GM12875 (cell line): Measurements from ENCODE around the gene ADAP2.
"Not testable (repeated sequence)": the region's sequence is repeated elsewhere in the genome, so short reads cannot be mapped to it uniquely, and the experiment has no call there.

ENCODE experiments used
- H3K4me3 ChIP-seq: one replicate; pipeline ENCODE4 v1.5.1; 2011; ENCODE audit warnings: low read depth, low read length, control low read depth
- TF ChIP-seq, protein P1 (sequence below): IDR thresholded peaks from 2 replicates; pipeline ENCODE4 v1.5.1; 2011; ENCODE audit warnings: low read depth, mild to moderate bottlenecking, control low read depth, inconsistent platforms, low read length, moderate library complexity, borderline replicate concordance; ENCODE audit not compliant: insufficient read depth

The ADAP2 gene

DNA sequence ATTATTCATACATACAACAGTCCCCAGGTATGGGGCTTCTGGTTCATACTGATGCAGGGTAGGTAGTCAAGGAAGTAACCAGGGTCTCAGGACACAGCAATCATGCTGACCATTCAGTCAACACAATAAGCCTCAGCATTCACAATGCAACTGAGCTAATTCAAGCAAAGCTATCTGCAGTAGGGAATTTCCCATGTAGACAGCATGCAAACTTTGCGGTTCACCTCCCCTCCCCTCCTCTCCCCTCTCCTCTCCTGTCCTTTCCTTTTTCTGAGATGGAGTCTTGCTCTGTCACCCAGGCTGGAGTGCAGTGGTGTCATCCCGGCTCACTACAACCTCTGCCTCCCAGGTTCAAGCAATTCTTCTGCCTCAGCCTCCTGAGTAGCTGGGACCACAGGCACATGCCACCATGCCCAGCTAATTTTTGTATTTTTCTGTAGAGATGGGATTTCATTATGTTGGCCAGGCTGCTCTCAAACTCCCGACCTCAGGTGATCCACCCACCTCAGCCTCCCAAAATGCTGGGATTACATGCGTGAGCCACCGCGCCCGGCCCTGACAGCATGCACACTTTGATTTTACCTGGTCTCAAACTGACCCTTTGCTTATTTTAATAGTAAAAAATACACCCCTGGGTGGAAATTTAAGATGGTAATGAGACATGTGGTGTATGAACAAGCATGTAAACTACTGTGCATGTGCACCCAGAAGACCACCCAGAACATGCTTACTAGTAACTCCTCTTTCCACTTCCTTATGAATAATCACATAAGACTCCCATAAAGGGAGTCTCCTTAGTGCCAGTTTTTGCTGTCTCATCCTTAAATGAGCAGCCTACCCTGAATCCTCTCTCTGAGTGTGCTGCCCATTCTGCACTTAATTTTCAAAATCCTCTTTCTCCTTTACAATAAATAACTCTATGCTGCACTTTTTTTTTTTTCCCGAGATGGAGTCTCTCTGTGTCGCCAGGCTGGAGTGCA lies 39.8 kb downstream of the ADAP2 start:
- H3K4me3 ChIP-seq = no peak overlapping the region
- TF ChIP-seq, protein P1, sequence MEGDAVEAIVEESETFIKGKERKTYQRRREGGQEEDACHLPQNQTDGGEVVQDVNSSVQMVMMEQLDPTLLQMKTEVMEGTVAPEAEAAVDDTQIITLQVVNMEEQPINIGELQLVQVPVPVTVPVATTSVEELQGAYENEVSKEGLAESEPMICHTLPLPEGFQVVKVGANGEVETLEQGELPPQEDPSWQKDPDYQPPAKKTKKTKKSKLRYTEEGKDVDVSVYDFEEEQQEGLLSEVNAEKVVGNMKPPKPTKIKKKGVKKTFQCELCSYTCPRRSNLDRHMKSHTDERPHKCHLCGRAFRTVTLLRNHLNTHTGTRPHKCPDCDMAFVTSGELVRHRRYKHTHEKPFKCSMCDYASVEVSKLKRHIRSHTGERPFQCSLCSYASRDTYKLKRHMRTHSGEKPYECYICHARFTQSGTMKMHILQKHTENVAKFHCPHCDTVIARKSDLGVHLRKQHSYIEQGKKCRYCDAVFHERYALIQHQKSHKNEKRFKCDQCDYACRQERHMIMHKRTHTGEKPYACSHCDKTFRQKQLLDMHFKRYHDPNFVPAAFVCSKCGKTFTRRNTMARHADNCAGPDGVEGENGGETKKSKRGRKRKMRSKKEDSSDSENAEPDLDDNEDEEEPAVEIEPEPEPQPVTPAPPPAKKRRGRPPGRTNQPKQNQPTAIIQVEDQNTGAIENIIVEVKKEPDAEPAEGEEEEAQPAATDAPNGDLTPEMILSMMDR = no peak

DNA sequence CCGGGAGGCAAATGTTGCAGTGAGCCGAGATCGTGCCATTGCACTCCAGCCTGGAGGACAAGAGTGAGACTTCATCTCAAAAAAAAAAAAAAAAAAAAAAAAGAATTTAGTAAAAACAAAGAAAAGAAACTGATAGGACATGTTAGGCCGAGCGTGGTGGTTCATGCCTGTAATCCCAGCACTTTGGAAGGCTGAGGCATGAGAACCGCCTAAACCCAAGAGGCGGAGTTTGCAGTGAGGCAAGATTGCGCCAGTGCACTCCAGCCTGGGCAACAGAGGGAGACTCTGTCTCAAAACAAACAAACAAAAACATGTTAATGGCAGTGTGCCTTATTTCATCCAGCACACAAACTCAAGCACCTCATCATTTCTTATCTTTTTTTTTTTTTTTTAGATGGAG lies 42.6 kb downstream of the ADAP2 start:
- H3K4me3 ChIP-seq = not testable (repeated sequence)

DNA sequence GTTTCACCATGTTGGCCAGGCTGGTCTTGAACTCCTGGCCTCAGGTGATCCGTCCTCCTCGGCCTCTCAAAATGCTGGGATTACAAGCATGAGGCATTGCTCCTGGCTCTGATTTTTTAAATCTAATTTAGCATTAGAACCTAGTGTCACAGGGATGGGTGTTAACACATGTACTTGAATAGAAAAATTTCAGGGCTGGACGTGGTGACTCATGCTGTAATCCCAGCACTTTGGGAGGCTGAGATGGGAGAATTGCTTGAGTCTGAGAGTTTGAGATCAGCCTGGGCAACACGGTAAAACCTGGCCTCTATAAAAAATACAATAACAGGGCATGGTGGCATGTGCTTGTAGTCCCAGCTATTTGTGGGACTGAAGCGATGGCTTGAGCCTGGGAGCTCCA lies 43.1 kb downstream of the ADAP2 start:
- TF ChIP-seq, protein P1 = no peak
- H3K4me3 ChIP-seq = no peak overlapping the region

DNA sequence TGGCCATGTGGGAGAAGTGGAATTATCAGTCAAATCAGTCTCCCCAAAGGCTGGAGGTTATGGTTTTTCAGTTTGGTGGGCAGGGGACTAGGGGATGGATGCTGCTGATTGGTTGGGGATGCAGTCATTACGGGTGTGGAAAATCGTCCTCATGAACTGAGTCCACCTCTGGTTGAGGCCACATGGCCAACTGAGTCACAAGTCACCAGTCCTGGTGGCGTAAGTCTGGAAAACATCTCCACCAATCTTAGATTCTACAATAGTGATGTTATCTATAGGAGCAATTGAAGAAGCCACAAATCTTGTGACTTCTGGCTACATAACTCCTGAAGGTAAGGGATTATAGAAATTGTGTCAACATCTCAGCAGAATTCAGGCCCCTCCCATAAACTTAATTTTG lies 43.9 kb downstream of the ADAP2 start:
- no peak overlapping the region for H3K4me3 ChIP-seq
- TF ChIP-seq, protein P1 = no peak

DNA sequence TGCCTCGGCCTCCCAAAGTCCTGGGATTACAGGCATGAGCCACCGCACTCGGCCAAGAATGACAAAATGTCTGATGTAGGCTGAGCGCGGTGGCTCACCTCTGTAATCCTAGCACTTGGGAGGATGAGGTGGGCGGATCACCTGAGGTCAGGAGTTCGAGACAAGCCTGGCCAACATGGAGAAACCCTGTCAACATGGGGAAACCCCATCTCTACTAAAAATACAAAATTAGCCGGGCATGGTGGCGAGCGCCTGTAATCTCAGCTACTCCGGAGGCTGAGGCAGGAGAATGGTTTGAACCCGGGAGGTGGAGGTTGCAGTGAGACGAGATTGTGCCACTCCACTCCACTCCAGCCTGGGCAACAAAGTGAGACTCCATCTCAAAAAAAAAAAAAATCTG lies 46.2 kb downstream of the ADAP2 start:
- peak overlapping the region; percentile 2 for H3K4me3 ChIP-seq

DNA sequence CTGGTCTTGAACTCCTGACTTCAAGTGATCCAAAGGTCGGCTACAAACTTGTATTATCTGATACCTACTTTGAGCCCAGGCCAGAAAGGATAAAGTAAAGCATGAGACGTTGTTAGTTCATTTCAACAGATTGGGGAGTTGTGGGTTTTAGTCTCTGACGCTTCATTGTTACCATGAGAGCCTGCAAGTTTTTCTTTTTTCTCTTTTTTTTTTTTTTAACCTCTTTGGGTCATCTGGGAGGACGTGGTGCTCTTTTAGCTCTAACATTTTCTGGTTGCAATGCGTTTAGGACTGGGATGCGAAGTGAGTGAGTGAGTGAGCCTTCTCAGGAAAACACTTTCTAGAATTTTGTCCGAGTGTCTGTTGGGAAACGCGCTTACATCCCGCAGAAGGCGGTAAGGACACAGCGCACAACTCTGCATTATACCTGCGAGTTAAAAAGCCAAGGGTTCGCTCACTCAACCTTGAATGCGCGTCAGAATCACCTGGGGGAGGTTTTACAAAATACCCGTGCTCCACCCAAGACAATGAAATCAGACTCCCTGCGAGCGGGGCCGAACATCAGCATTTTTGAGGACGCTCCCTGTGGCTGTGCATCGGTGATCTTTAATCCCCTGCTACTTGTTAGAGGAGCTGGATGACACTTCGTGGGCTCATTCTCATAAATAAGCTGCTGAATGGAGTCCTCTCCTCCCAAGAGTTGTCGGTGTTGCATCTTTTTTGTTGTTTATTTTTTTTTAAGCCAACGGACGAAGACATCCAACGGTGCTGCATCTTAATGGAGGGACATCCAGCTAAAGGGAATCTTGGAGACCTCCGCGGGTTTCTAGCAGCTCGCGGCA lies 48.5 kb downstream of the ADAP2 start:
- TF ChIP-seq, protein P1 = no peak
- peak overlapping the region; percentile 88 for H3K4me3 ChIP-seq

DNA sequence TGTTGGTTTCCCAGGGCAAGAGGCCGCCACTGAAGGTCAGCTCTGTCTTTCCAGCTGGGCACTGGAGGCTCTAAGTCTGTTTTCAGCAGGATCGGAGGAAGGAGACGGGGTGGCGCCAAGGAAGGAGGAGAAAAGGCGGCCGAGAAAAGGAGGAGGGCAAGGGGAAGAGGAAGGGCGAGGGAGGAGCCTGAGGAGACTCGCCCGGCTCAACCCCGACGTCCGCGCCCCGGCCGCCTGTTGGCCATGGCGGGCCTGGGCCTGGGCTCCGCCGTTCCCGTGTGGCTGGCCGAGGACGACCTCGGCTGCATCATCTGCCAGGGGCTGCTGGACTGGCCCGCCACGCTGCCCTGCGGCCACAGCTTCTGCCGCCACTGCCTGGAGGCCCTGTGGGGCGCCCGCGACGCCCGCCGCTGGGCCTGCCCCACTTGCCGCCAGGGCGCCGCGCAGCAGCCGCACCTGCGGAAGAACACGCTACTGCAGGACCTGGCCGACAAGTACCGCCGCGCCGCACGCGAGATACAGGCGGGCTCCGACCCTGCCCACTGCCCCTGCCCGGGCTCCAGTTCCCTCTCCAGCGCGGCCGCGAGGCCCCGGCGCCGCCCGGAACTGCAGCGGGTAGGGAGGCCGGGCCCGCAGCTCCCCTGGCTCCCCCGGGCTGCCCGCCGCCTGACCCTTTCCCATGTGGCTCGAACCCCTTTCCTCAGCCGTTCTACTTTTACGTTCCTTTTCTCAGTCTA lies 49.3 kb downstream of the ADAP2 start, which contains the start of gene RNF135:
Gene RNF135 (plus strand): TSS at position 209 of the 737 bp plus-strand sequence. CDS start 35 bp downstream, at position 244.
- H3K4me3 ChIP-seq = peak within 1 kb of the TSS; percentile 88

More for the DNA sequence above, 49.3 kb downstream of the ADAP2 start, which contains the start of gene RNF135:
- TF ChIP-seq, protein P1 = peak; percentile 36; the same call in 1 of the 2 replicates
